WTC11 (cell line): ENCODE measurements around the gene ACTN1. TPM values are rescaled to one million over a fixed set of nuclear protein-coding genes. Genes with fewer than 3 reads are reported as not detected.

Experiments
- ATAC-seq: fragments of 200-7000 bp; cut with Tn5 transposase; 2 replicates; pipeline ENCODE4 v1.10.0; 2021; ENCODE audit warnings: mild to moderate bottlenecking, moderate library complexity
- CTCF ChIA-PET: fragments of 300-600 bp; sonication (Branson Sonifier 250); formaldehyde crosslinking; loops from one replicate; lab custom pipeline; 2021; ENCODE audit warnings: antibody characterized with exemption; lab: Charles Lee
- POLR2A ChIA-PET: fragments of 350-600 bp; sonication (Branson Sonifier 250); formaldehyde crosslinking; loops from one replicate; lab custom pipeline; 2021; ENCODE audit warnings: antibody characterized with exemption; lab: Charles Lee
- DNase-seq: peaks from one replicate; pipeline ENCODE4 v3.0.0; 2021; ENCODE audit warnings: low spot score
- H3K27ac Mint-ChIP-seq: 2 replicates; pipeline ENCODE4 v1.8.0; 2021; ENCODE audit warnings: mixed read lengths
- H3K27me3 Mint-ChIP-seq: 2 replicates; pipeline ENCODE4 v1.8.0; 2021; ENCODE audit warnings: low read depth, mild to moderate bottlenecking, moderate library complexity, mixed read lengths
- H3K36me3 Mint-ChIP-seq: 2 replicates; pipeline ENCODE4 v1.8.0; 2021; ENCODE audit warnings: mixed read lengths
- H3K4me1 Mint-ChIP-seq: 2 replicates; pipeline ENCODE4 v1.8.0; 2022; ENCODE audit warnings: mixed read lengths
- H3K4me3 Mint-ChIP-seq: 2 replicates; pipeline ENCODE4 v1.8.0; 2021; ENCODE audit warnings: mild to moderate bottlenecking, moderate library complexity, mixed read lengths
- H3K9me3 Mint-ChIP-seq: 2 replicates; pipeline ENCODE4 v1.8.0; 2021; ENCODE audit warnings: mixed read lengths
- AR ChIP-seq: fragments of 250-450 bp; sonication (Bioruptor Pico); IDR thresholded peaks from 2 replicates; pipeline ENCODE4 v1.9.0; 2021; ENCODE audit warnings: mild to moderate bottlenecking
- CBFB ChIP-seq: sonication (generic); formaldehyde crosslinking; IDR thresholded peaks from 2 replicates; pipeline ENCODE4 v1.8.1; 2022; ENCODE audit warnings: mild to moderate bottlenecking, low read depth, missing genetic modification reagents
- CDX4 ChIP-seq: fragments of 250-450 bp; sonication (Bioruptor Pico); IDR thresholded peaks from 2 replicates; pipeline ENCODE4 v1.9.0; 2021; ENCODE audit warnings: moderate library complexity, mild to moderate bottlenecking, inconsistent platforms, borderline replicate concordance
- GTF2I ChIP-seq: fragments of 250-450 bp; sonication (Bioruptor Pico); conservative IDR thresholded peaks from 2 replicates; pipeline ENCODE4 v1.4.0; 2021; ENCODE audit warnings: mild to moderate bottlenecking
- MAX ChIP-seq: sonication (generic); formaldehyde crosslinking; IDR thresholded peaks from 2 replicates; pipeline ENCODE4 v1.8.0; 2022; ENCODE audit warnings: mild to moderate bottlenecking, missing genetic modification reagents
- NFATC4 ChIP-seq: fragments of 250-450 bp; sonication (Bioruptor Pico); IDR thresholded peaks from 2 replicates; pipeline ENCODE4 v1.9.0; 2021; ENCODE audit warnings: mild to moderate bottlenecking
- USF2 ChIP-seq: sonication (generic); formaldehyde crosslinking; IDR thresholded peaks from 2 replicates; pipeline ENCODE4 v1.8.1; 2023; ENCODE audit warnings: mild to moderate bottlenecking, missing genetic modification reagents, moderate library complexity
- ZBTB21 ChIP-seq: sonication (generic); formaldehyde crosslinking; IDR thresholded peaks from 2 replicates; pipeline ENCODE4 v1.8.1; 2023; ENCODE audit warnings: mild to moderate bottlenecking, missing genetic modification reagents, borderline replicate concordance
- ZNF121 ChIP-seq: sonication (generic); formaldehyde crosslinking; IDR thresholded peaks from 2 replicates; pipeline ENCODE4 v1.8.0; 2023; ENCODE audit warnings: missing genetic modification reagents
- ZNF138 ChIP-seq: sonication (generic); formaldehyde crosslinking; conservative IDR thresholded peaks from 2 replicates; pipeline ENCODE4 v1.8.1; 2022; ENCODE audit warnings: mild to moderate bottlenecking, moderate library complexity, missing genetic modification reagents
- ZNF263 ChIP-seq: sonication (generic); formaldehyde crosslinking; IDR thresholded peaks from 2 replicates; pipeline ENCODE4 v1.8.1; 2022; ENCODE audit warnings: low read depth, mild to moderate bottlenecking, moderate library complexity, missing genetic modification reagents
- total RNA-seq: library from RNA; stranded (reverse); gene quantifications from 3 replicates; pipeline ENCODE4 v1.2.3, GENCODE V29; 2021
- TF ChIP-seq, protein P1 (sequence below): sonication (generic); formaldehyde crosslinking; IDR thresholded peaks from 2 replicates; pipeline ENCODE4 v1.8.1; 2022; ENCODE audit warnings: mild to moderate bottlenecking, missing genetic modification reagents, moderate library complexity, borderline replicate concordance
- TF ChIP-seq, protein P2 (sequence below): sonication (generic); formaldehyde crosslinking; IDR thresholded peaks from 2 replicates; pipeline ENCODE4 v1.8.1; 2023; ENCODE audit warnings: mild to moderate bottlenecking, missing genetic modification reagents, borderline replicate concordance
- TF ChIP-seq, protein P3 (sequence below): fragments of 250-450 bp; sonication (Bioruptor Pico); IDR thresholded peaks from 2 replicates; pipeline ENCODE4 v1.9.0; 2021; ENCODE audit warnings: mild to moderate bottlenecking, borderline replicate concordance

ACTN1 gene
- total RNA-seq, 1 experiment from 2014 or later: 196 TPM

DNA sequence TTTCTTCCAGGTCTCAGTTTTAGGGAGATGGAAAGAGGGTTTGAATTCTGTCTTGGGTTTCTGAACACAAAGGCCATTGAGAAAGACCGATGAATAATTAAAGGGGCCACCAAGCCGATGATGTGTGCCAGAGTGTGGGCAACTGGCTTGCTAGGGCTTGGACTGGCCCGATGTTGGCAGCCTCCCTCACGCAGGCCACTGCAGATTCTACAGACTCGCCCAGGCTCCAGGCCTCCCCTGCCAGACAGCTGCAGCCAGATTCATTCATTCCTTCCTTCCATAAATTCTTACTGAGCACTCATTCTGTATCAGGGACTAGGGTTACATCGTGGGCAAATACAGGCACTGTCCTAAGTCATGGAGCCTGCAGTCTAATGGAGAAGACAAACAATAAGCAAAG lies 34.9 kb downstream of the ACTN1 start (continued):
- TF ChIP-seq, protein P1, sequence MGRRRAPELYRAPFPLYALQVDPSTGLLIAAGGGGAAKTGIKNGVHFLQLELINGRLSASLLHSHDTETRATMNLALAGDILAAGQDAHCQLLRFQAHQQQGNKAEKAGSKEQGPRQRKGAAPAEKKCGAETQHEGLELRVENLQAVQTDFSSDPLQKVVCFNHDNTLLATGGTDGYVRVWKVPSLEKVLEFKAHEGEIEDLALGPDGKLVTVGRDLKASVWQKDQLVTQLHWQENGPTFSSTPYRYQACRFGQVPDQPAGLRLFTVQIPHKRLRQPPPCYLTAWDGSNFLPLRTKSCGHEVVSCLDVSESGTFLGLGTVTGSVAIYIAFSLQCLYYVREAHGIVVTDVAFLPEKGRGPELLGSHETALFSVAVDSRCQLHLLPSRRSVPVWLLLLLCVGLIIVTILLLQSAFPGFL (CRISPR knock-in tag): no peak
- TF ChIP-seq NFATC4: no peak
- TF ChIP-seq CBFB (CRISPR knock-in tag): no peak
- TF ChIP-seq, protein P2, sequence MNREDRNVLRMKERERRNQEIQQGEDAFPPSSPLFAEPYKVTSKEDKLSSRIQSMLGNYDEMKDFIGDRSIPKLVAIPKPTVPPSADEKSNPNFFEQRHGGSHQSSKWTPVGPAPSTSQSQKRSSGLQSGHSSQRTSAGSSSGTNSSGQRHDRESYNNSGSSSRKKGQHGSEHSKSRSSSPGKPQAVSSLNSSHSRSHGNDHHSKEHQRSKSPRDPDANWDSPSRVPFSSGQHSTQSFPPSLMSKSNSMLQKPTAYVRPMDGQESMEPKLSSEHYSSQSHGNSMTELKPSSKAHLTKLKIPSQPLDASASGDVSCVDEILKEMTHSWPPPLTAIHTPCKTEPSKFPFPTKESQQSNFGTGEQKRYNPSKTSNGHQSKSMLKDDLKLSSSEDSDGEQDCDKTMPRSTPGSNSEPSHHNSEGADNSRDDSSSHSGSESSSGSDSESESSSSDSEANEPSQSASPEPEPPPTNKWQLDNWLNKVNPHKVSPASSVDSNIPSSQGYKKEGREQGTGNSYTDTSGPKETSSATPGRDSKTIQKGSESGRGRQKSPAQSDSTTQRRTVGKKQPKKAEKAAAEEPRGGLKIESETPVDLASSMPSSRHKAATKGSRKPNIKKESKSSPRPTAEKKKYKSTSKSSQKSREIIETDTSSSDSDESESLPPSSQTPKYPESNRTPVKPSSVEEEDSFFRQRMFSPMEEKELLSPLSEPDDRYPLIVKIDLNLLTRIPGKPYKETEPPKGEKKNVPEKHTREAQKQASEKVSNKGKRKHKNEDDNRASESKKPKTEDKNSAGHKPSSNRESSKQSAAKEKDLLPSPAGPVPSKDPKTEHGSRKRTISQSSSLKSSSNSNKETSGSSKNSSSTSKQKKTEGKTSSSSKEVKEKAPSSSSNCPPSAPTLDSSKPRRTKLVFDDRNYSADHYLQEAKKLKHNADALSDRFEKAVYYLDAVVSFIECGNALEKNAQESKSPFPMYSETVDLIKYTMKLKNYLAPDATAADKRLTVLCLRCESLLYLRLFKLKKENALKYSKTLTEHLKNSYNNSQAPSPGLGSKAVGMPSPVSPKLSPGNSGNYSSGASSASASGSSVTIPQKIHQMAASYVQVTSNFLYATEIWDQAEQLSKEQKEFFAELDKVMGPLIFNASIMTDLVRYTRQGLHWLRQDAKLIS (CRISPR knock-in tag): no peak
- no peak for TF ChIP-seq AR (CRISPR knock-in tag)
- no peak for TF ChIP-seq ZBTB21 (CRISPR knock-in tag)
- TF ChIP-seq ZNF263 (CRISPR knock-in tag): no peak
- no peak for TF ChIP-seq USF2

DNA sequence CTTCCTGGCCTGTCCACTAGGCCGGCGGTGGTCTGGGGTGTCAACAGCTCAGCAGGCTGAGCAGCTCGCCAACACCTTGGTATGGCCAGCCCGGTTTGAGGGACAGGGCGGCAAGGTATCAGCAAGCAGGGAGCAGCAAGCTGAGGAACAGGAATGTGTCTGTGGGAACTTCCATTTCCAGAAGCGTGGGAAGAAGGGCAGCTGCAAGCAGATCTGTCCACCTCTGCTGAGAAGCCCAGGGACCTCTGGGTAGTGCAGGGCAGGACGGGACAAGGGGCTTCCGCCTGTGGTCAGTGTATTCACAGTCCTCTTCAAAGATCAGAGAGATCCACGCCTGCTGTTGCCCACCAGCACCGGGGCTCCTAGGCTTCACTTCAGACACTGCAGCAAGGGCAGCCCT lies 36.0 kb downstream of the ACTN1 start:
- no peak for DNase-seq
- H3K4me3 Mint-ChIP-seq: no peak overlapping the region
- POLR2A ChIA-PET: interaction anchor here (1.3 kb wide), 1 partner anchor 37 kb away, joined by 6 read pairs; no protein-coding TSS in a partner anchor
- TF ChIP-seq MAX (CRISPR knock-in tag) (no peak), USF2 (no peak), CDX4 (CRISPR knock-in tag) (no peak), ZNF138 (no peak), ZNF121 (CRISPR knock-in tag) (no peak), GTF2I (no peak)
- TF ChIP-seq, protein P2 (CRISPR knock-in tag): no peak
- TF ChIP-seq, protein P3, sequence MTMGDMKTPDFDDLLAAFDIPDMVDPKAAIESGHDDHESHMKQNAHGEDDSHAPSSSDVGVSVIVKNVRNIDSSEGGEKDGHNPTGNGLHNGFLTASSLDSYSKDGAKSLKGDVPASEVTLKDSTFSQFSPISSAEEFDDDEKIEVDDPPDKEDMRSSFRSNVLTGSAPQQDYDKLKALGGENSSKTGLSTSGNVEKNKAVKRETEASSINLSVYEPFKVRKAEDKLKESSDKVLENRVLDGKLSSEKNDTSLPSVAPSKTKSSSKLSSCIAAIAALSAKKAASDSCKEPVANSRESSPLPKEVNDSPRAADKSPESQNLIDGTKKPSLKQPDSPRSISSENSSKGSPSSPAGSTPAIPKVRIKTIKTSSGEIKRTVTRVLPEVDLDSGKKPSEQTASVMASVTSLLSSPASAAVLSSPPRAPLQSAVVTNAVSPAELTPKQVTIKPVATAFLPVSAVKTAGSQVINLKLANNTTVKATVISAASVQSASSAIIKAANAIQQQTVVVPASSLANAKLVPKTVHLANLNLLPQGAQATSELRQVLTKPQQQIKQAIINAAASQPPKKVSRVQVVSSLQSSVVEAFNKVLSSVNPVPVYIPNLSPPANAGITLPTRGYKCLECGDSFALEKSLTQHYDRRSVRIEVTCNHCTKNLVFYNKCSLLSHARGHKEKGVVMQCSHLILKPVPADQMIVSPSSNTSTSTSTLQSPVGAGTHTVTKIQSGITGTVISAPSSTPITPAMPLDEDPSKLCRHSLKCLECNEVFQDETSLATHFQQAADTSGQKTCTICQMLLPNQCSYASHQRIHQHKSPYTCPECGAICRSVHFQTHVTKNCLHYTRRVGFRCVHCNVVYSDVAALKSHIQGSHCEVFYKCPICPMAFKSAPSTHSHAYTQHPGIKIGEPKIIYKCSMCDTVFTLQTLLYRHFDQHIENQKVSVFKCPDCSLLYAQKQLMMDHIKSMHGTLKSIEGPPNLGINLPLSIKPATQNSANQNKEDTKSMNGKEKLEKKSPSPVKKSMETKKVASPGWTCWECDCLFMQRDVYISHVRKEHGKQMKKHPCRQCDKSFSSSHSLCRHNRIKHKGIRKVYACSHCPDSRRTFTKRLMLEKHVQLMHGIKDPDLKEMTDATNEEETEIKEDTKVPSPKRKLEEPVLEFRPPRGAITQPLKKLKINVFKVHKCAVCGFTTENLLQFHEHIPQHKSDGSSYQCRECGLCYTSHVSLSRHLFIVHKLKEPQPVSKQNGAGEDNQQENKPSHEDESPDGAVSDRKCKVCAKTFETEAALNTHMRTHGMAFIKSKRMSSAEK (CRISPR knock-in tag): no peak

More for the DNA sequence above, 36.0 kb downstream of the ACTN1 start:
- H3K27ac Mint-ChIP-seq: peak overlapping the region; percentile 36
- CTCF ChIA-PET: interaction anchor here (1.3 to 1.7 kb wide), 5 partner anchors 9 to 158 kb away, joined by 3 to 8 read pairs (median 7); no protein-coding TSS in a partner anchor
- no peaks in the 10 kb centered on the region for H3K27me3 Mint-ChIP-seq
- H3K4me1 Mint-ChIP-seq: peaks cover 90% of the 10 kb centered on the region
- no peak for ATAC-seq
- H3K9me3 Mint-ChIP-seq: no peaks in the 10 kb centered on the region
- no peaks in the 10 kb centered on the region for H3K36me3 Mint-ChIP-seq
